ENCODE data around the gene IL17RC.
"Not testable (repeated sequence)": the region's sequence is repeated elsewhere in the genome, so short reads cannot be mapped to it uniquely, and the experiment has no call there.

IL17RC gene, protein sequence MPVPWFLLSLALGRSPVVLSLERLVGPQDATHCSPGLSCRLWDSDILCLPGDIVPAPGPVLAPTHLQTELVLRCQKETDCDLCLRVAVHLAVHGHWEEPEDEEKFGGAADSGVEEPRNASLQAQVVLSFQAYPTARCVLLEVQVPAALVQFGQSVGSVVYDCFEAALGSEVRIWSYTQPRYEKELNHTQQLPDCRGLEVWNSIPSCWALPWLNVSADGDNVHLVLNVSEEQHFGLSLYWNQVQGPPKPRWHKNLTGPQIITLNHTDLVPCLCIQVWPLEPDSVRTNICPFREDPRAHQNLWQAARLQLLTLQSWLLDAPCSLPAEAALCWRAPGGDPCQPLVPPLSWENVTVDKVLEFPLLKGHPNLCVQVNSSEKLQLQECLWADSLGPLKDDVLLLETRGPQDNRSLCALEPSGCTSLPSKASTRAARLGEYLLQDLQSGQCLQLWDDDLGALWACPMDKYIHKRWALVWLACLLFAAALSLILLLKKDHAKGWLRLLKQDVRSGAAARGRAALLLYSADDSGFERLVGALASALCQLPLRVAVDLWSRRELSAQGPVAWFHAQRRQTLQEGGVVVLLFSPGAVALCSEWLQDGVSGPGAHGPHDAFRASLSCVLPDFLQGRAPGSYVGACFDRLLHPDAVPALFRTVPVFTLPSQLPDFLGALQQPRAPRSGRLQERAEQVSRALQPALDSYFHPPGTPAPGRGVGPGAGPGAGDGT

DNA sequence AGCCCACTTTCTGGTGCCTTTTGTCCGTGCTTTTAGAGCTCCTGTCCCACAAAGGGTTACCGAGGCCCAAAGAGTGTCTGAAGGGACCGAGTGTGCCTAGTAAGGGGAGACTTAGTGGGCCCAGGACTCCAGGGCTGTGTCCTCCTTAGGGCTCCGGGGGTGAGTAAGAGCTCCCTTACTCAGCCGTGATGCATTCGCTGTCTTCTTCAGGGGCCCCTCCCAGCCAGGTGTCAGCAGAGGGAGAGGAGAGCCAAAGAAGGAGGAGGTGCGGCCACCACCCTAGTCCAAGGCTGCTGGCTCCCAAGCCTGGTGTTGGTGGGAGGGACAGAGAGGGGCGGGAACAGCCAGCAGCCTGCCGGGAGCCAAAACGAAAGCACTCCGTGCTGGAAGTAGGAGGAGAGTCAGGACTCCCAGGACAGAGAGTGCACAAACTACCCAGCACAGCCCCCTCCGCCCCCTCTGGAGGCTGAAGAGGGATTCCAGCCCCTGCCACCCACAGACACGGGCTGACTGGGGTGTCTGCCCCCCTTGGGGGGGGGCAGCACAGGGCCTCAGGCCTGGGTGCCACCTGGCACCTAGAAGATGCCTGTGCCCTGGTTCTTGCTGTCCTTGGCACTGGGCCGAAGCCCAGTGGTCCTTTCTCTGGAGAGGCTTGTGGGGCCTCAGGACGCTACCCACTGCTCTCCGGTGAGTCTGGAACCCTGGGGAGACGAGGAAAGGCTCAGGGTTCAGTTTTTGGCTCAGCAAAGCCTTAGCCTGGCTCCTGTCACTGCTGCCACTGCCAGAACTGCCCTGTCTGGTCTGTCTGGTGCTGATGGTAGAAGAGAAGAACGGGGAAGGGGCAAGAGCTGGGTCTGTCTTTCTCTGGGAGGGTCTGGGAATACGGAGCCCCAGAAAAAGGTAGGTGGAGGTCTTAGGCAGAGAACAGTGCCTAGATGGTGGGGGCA lies at the start of gene IL17RC:
Gene IL17RC (plus strand): TSS at position 365 of the 947 bp plus-strand sequence. CDS start 218 bp downstream, at position 583.
- DNase-seq (ENCODE audit: low read depth) = peak; percentile 29

DNA sequence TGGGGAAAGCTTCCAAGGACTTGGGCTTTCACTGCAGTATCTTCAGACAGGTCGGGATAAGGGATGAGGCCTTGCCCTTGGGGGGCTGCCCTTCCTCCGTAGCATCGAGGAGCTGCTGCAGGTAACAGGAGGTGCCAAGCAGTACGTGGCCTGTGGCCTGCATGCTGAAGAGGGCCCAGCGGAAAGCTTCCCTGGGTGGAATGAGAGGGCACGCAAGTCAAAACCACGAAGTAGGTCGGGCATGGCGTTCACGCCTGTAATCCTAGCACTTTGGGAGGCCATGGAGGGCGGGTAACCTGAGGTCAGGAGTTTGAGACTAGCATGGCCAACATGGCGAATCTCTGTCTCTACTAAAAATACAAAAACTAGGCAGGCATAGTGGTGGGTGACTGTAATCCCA lies 49.8 kb upstream of the IL17RC start:
- DNase-seq (ENCODE audit: low read depth) = no peak

- DNase-seq (ENCODE audit: low read depth) = no peak
These were observed 46.9 kb upstream of the IL17RC start for GRCh38 chr3:9869955-9870354.

GRCh38 chr3:9870978-9871377 lies 45.9 kb upstream of the IL17RC start:
- DNase-seq (ENCODE audit: low read depth) = no peak

DNA sequence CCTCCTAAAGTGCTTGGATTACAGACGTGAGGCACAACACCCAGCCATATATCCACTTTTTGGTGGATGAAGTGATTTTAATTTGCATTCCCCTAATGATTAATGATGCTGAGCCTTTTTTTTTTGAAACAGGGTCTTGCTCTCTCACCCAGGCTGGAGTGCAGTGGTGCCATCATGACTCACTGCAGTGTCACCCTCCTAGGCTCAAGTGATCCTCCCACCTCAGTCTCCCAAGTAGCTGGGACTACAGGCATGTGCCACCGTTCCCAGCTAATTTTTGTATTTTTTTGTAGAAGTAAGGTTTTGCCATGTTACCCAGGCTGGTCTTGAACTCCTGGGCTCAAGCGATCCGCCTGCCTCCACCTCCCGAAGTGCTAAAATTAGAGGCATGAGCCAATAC lies 44.8 kb upstream of the IL17RC start:
- not testable (repeated sequence) for DNase-seq (ENCODE audit: low read depth)

GRCh38 chr3:9875448-9875847 lies 41.5 kb upstream of the IL17RC start:
- no peak for DNase-seq (ENCODE audit: low read depth)

DNA sequence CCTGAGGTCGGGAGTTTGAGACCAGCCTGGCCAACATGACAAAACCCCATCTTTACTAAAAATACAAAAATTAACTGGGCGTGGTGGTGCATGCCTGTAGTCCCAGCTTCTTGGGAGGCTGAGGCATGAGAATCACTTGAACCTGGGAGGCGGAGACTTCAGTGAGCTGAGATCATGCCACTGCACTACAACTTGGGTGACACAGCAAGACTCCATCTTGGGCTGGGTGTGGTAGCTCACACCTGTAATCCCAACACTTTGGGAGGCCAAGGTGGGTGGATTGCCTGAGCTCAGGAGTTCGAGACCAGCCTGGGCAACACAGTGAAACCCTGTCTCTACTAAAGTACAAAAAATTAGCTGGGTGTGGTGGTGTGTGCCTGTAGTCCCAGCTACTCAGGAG lies 40.6 kb upstream of the IL17RC start:
- not testable (repeated sequence) for DNase-seq (ENCODE audit: low read depth)

GRCh38 chr3:9876991-9877390 lies 39.9 kb upstream of the IL17RC start:
- no peak for DNase-seq (ENCODE audit: low read depth)

- no peak for DNase-seq (ENCODE audit: low read depth)
These were observed 38.2 kb upstream of the IL17RC start for GRCh38 chr3:9878700-9879099.

DNA sequence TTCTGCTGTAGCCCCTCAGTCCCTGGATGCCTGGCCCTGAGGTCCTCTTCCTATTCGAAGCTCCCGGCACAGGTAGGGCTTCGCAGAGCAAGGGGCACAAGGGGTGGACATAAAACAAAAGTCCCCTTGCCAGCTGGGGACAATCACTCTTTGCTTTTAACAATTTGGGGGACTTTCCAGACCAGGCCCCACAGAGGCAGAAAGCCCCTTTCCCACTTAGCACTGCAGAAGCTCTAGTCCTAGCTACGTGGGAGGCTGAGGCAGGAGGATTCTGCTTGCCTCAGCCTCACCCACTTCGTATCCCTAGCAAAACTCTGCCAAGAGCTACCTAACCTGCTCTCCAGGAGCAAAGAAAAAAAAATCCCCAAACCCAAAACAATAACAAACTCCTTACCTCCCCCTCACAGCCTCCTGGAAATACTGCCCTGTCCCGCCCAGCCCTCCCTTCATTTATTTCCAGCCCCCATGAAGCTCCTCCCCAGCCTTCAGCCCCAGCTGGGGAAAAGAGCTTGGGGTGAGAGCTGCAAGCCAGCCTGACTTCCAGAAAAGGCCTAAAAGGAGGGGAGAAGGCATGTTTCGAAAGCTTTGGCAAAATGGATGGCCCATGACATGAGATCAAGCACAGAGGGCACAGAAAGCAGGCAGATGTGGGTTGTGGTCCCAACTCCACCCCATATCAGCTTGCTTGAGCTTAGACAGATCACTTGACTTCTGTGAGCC lies 36.9 kb upstream of the IL17RC start, which contains the start of gene CIDEC:
Gene CIDEC (minus strand): TSS at position 424 of the 720 bp plus-strand sequence. CDS start 1,767 bp downstream, outside the sequence.
- DNase-seq (ENCODE audit: low read depth) = no peak

- no peak for DNase-seq (ENCODE audit: low read depth)
These were observed 35.5 kb upstream of the IL17RC start for GRCh38 chr3:9881441-9881840.

DNA sequence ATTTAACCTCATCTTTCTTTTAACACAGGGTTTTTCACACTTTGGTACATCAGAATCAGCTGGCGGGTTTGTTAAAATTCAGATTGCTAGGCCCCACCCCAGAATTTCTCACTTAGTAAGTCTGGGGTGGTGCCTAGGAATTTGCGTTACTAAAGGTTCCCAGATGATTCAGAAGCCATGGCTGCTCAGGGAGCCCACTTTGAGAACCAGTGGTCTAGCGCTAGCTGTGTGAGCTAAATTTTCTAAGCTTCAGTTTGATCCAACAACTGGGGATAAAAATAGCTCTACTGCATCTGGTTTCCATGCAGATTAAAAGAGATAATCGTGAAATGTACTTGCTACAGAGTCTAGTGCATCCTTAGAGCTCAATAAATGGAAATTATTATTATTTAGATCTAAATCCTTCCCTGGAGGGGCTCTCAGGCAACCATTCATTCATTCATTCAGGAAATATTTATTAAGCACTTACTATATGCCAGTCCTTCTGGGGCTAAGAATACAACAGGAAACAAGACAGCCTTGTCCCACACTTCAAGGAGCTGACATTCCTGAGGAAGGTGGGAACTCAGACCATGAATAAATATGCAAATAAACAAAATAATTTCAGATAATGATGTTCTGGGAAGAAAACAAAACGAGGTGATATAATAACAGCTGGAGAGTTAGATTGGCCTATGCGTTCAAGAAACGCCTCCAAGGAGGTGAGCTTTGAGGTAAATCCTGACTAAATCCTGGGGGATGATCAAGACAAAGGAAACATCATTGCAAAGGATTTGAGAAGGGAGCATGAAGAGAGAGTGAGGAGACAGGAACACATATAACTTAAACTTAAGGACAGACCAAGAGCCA lies 33.0 kb upstream of the IL17RC start:
- DNase-seq (ENCODE audit: low read depth) = no peak

DNA sequence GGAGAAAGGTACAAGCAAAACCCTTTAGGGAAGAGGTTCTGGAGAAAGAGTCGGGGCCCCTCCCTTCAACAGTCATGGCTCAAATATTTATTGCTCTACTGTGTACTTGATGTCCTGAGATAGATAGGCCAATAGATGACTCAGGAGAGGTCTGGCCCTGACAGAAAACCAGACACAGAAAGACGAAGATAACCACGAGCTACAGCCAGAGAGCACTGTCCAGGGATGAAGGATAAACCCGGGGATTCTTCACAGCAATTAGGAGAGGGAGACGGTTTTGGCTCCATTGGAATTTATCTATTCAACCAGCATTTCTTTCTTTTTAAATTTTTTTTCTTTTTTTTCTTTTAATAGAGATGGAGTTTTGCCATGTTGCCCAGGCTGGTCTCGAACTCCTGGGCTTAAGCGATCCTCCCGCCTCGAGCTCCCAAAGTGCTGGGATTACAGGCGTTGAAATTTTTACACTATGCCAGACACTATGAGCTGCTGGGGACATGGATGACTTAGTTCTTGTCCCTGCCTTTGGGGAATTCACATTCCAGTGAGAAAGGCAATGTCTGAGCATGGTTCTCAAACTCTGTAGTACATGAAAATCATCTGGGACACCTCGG lies 32.2 kb upstream of the IL17RC start:
- DNase-seq (ENCODE audit: low read depth) = no peak

DNA sequence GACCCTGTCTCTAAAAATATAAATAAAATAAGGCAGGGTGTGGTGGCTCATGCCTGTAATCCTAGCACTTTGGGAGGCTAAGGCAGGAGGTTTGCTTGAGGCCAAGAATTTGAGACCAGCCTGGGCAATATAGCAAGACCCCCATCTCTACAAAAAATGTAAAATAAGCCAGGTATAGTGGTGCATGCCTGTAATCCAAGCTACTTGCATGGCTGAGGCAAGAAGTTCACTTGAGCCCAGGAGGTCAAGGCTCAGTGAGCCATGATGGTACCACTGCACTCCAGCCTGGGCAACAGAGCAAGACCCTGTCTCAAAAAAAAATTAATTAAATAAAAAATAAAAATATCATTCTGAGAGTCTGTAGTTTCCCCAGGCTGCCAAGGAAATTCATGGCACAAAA lies 30.6 kb upstream of the IL17RC start:
- DNase-seq (ENCODE audit: low read depth) = no peak

GRCh38 chr3:9887480-9887879 lies 29.4 kb upstream of the IL17RC start:
- no peak for DNase-seq (ENCODE audit: low read depth)

DNA sequence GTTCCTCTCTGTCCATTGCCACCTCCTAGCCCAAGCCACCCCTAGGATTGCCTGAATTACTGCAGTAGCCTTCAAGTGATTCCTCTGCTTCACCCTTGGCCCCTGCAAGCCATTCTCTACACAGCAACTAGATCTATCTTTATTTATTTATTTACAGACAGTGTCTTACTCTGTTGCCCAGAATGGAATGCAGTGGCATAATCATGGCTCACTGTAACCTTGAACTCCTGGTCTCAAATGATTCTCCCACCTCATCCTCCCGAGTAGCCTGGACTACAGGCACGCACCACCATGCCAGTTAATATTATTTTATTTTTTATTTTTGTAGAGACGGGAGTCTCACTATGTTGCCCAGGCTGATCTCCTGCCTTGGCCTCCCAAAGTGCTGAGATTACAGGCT lies 28.4 kb upstream of the IL17RC start:
- no peak for DNase-seq (ENCODE audit: low read depth)

DNA sequence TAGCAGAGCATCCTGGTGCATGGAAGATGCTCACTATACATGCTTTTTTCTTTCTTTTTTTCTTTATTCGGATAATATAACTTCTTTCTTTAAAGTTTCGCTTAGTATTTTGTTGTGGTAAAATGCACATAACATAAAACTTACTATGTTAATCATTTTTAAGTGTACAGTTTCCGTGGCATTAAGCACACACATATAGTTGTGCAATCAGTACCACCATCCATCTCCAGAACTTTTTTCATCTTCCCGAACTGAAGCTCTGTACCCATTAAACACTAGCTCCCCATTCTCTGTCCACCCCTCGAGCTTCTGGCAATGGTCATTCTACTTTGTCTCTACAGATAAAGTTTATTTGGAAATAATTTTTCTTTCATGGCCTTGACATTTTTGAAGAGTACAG lies 27.5 kb upstream of the IL17RC start:
- no peak for DNase-seq (ENCODE audit: low read depth)

DNA sequence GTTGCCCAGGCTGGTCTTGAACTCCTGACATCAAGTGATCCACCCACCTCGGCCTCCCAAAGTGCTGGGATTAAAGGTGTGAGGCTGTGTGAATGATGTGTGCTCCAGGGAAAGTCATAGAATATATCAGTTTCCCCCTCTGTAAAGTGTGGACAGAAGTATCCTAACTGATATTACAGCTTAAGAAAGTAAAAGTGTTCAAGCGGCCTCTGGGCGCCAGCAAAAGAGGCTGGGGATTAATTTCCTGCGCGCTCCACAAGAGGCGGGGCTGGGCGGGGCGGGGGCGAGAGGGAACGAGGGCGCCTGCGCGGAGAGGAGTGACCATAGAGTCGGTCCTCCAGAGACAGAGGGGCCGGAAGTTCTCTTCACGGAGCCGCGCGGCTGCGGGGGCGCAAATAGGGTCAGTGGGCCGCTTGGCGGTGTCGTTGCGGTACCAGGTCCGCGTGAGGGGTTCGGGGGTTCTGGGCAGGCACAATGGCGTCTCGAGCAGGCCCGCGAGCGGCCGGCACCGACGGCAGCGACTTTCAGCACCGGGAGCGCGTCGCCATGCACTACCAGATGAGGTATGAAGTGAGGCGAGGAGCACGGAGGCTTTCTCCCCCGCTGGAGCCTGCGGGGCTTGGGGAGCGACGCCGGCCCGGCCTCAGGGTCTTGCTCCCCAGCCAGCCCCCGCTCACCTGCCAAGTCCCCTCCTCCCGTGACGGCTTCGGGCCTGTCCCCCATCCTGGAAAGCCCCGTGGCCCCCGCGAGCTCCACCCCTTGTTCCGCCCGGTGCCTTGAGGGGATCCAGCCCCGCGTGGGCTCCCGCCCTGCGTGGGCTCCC lies 26.4 kb upstream of the IL17RC start, which contains the start of gene JAGN1:
Gene JAGN1 (plus strand): TSS at position 362 of the 823 bp plus-strand sequence. CDS start 113 bp downstream, at position 475.
- DNase-seq (ENCODE audit: low read depth) = peak; percentile 92

- DNase-seq (ENCODE audit: low read depth) = no peak
These were observed 25.8 kb upstream of the IL17RC start for GRCh38 chr3:9891072-9891622.

Measured in stimulated activated CD4-positive, alpha-beta T cell treated with anti-CD3 and anti-CD28 coated beads, Interleukin-2, amount 100 ng/mL, for 4 hours (primary cell).